Right lobe of liver (tissue), 4 donors: ENCODE measurements around the gene RNF182.

Source experiments
- POLR2A ChIP-seq: fragments of 450-650 bp; IDR thresholded peaks from one replicate; pipeline ENCODE4 v1.6.1; 2017; ENCODE audit warnings: antibody characterized with exemption, mild to moderate bottlenecking
- TF ChIP-seq, protein P1 (sequence below), 4 donors: fragments of 200-600 bp in 3 of 4; fragments of 450-650 bp in 1 of 4; IDR thresholded peaks; one replicate each; pipeline versions ENCODE4 v1.5.1 to v1.8.0; 2016 to 2022; ENCODE audit warnings: antibody characterized with exemption in 4 of 4, mild to moderate bottlenecking in 2 of 4
- donor health status: DM: no; HTN: no; CAD: no.
- donor health status: DM: no; HTN: no; CAD: no.
- donor health status: DM: no; HTN: yes; CAD: no.

DNA sequence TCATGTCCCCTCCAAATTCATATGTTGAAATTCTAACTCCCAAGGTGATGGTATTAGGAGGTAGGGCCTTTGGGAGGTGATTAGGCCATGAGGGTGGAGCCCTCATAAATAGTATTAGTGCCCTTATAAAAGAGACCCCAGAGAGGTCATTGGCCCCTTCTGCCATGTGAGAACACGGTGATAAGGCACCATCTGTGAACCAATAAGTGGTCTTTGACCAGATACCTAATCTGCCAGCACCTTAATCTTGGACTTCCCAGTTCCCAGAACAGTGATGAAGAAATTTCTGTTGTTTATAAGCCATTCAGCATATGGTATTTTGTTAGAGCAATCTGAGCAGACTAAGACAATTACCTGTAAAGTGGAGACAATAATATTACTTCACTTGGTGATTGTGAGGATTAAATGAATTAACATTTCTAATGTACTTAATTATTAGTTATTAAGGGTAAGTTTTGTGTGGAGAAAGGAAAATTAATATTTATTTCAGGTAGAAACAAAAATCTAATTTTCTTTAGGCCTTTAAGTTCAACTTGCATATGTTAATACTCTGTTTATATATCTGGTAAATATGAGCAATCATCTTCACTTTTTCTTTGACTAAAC is 7.1 kb downstream of the RNF182 start:
- TF ChIP-seq, protein P1, sequence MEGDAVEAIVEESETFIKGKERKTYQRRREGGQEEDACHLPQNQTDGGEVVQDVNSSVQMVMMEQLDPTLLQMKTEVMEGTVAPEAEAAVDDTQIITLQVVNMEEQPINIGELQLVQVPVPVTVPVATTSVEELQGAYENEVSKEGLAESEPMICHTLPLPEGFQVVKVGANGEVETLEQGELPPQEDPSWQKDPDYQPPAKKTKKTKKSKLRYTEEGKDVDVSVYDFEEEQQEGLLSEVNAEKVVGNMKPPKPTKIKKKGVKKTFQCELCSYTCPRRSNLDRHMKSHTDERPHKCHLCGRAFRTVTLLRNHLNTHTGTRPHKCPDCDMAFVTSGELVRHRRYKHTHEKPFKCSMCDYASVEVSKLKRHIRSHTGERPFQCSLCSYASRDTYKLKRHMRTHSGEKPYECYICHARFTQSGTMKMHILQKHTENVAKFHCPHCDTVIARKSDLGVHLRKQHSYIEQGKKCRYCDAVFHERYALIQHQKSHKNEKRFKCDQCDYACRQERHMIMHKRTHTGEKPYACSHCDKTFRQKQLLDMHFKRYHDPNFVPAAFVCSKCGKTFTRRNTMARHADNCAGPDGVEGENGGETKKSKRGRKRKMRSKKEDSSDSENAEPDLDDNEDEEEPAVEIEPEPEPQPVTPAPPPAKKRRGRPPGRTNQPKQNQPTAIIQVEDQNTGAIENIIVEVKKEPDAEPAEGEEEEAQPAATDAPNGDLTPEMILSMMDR (IDR thresholded peaks at IDR 0.05): no peak
- TF ChIP-seq POLR2A: no peak
